ENCODE measurements around the gene C5.
A peak's percentile ranks its signal among the peaks of the same experiment; 100 is the strongest.

The C5 gene

GRCh38 chr9:120916991-120917880 is 132.8 kb downstream of the C5 start:
- no peak for TF ChIP-seq POLR2A (IDR thresholded peaks at IDR 0.05; ENCODE audit: low read depth, low read length)
- FAIRE-seq = no peak

GRCh38 chr9:120916588-120916987 is 133.5 kb downstream of the C5 start:
- DNase-seq (ENCODE audit: insufficient read length, low spot score) = no peak
- no peak for TF ChIP-seq POLR2A (IDR thresholded peaks at IDR 0.05; ENCODE audit: low read depth, low read length)
- no peak for FAIRE-seq

More at GRCh38 chr9:120916991-120917880, 132.8 kb downstream of the C5 start:
- DNase-seq (ENCODE audit: insufficient read length, low spot score) = no peak

GRCh38 chr9:120915854-120916470 is 134.1 kb downstream of the C5 start:
- no peak for TF ChIP-seq POLR2A (IDR thresholded peaks at IDR 0.05; ENCODE audit: low read depth, low read length)
- FAIRE-seq = no peak
- no peak for DNase-seq (ENCODE audit: insufficient read length, low spot score)

- TF ChIP-seq POLR2A (IDR thresholded peaks at IDR 0.05; ENCODE audit: low read depth, low read length) = no peak
- FAIRE-seq (no peak), DNase-seq (ENCODE audit: insufficient read length, low spot score) (no peak)
These were observed 135.1 kb downstream of the C5 start for GRCh38 chr9:120914953-120915352.

GRCh38 chr9:120914396-120914795 is 135.7 kb downstream of the C5 start:
- DNase-seq (ENCODE audit: insufficient read length, low spot score) (no peak), FAIRE-seq (no peak)

GRCh38 chr9:120913647-120914264 is 136.3 kb downstream of the C5 start:
- no peak for FAIRE-seq
- TF ChIP-seq POLR2A (IDR thresholded peaks at IDR 0.05; ENCODE audit: low read depth, low read length) = no peak
- DNase-seq (ENCODE audit: insufficient read length, low spot score) = no peak

More at GRCh38 chr9:120914396-120914795, 135.7 kb downstream of the C5 start:
- no peak for TF ChIP-seq POLR2A (IDR thresholded peaks at IDR 0.05; ENCODE audit: low read depth, low read length)

- TF ChIP-seq POLR2A (IDR thresholded peaks at IDR 0.05; ENCODE audit: low read depth, low read length) = no peak
- DNase-seq (ENCODE audit: insufficient read length, low spot score) = no peak
- no peak for FAIRE-seq
These were observed 137.0 kb downstream of the C5 start for GRCh38 chr9:120912958-120913646.

- no peak for TF ChIP-seq POLR2A (IDR thresholded peaks at IDR 0.05; ENCODE audit: low read depth, low read length)
- FAIRE-seq (no peak), DNase-seq (ENCODE audit: insufficient read length, low spot score) (no peak)
These were observed 138.7 kb downstream of the C5 start for GRCh38 chr9:120911295-120911837.

- no peak for TF ChIP-seq POLR2A (IDR thresholded peaks at IDR 0.05; ENCODE audit: low read depth, low read length)
- FAIRE-seq = no peak
- no peak for DNase-seq (ENCODE audit: insufficient read length, low spot score)
These were observed 139.4 kb downstream of the C5 start for GRCh38 chr9:120910643-120911042.

- FAIRE-seq (peak; percentile 66), DNase-seq (ENCODE audit: insufficient read length, low spot score) (peak; percentile 87)
These were observed 140.2 kb downstream of the C5 start for GRCh38 chr9:120909904-120910303.

GRCh38 chr9:120905315-120906164 is 144.5 kb downstream of the C5 start:
- FAIRE-seq = no peak
- no peak for DNase-seq (ENCODE audit: insufficient read length, low spot score)
- no peak for TF ChIP-seq POLR2A (IDR thresholded peaks at IDR 0.05; ENCODE audit: low read depth, low read length)

More at GRCh38 chr9:120909904-120910303, 140.2 kb downstream of the C5 start:
- no peak for TF ChIP-seq POLR2A (IDR thresholded peaks at IDR 0.05; ENCODE audit: low read depth, low read length)

- DNase-seq (ENCODE audit: insufficient read length, low spot score) = no peak
- FAIRE-seq = no peak
- TF ChIP-seq POLR2A (IDR thresholded peaks at IDR 0.05; ENCODE audit: low read depth, low read length) = no peak
These were observed 145.1 kb downstream of the C5 start for GRCh38 chr9:120904978-120905301.

All from H54 (cell line).